Non-pigmented ciliary epithelial cell (primary cell): ENCODE measurements around the gene MYH6.
"Not testable (repeated sequence)": the region's sequence is repeated elsewhere in the genome, so short reads cannot be mapped to it uniquely, and the experiment has no call there.

Experiments
- DNase-seq: peaks from one replicate; pipeline ENCODE4 v3.0.0-alpha.2; 2010; ENCODE audit warnings: low read depth

The MYH6 gene

GRCh38 chr14:23392613-23393012 is 15.5 kb downstream of the MYH6 start:
- DNase-seq, result no peak

DNA sequence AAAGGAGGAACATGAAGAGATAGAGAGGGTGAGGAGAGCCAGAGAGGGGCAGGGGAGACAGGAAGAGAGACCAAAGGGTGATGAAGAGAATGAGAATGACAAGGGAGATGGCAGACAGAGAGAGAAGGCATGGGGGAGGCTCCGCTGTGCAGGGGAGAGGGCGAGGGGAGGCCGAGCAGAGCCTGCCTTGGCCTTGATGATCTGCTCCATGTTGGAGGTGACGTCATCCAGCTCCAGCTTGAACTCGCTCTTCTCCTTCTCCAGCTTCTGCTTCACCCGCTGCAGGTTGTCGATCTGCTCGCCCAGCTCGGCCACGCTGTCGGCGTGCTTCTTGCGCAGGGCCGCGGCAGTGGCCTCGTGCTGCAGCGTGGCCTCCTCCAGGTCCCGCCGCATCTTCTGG is 18.2 kb downstream of the MYH6 start:
- not testable (repeated sequence) for DNase-seq

DNA sequence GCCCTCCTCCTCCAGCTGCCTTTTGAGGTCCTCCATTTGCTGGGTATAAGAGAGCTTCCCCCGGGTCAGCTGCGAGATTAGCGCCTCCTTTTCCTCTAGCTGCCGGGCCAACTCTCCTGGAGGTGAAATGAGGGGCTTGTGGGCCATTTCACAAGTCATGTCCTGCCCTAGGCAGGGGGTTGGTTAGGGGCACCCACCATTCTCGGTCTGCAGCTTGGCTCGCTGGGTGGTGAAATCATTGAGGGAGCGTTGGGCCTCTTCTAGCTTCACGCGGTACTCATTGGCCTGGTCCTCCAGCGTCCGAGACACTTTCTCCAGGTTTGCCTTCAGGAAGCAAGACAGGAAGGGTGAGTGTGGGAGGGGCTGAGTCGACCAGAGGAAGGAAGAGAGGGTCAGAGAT is 18.7 kb downstream of the MYH6 start:
- no peak for DNase-seq

- no peak for DNase-seq
Measured at GRCh38 chr14:23388996-23389395, 19.1 kb downstream of the MYH6 start.

GRCh38 chr14:23387916-23388882 is 19.9 kb downstream of the MYH6 start:
- no peak for DNase-seq

DNA sequence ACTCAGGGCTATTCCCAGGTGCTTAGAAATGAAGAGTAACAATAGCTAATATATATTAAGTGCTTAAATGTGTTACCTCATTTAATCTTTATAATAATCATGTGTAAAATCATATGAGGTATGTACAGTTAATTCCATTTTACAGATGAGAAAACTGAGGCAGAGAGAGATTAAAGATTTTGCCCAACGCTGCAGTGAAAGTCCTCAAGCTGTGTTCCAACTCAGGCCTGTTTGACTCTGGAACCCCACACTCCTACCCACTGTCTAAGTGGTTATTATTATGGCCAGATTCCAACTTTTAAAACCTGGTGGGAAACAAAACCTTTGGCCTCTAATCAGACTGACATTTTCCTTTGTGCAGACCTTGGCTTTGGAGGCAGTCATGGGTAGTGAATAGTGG is 21.1 kb downstream of the MYH6 start:
- DNase-seq, result no peak

GRCh38 chr14:23386266-23386657 is 21.8 kb downstream of the MYH6 start:
- DNase-seq, result not testable (repeated sequence)

DNA sequence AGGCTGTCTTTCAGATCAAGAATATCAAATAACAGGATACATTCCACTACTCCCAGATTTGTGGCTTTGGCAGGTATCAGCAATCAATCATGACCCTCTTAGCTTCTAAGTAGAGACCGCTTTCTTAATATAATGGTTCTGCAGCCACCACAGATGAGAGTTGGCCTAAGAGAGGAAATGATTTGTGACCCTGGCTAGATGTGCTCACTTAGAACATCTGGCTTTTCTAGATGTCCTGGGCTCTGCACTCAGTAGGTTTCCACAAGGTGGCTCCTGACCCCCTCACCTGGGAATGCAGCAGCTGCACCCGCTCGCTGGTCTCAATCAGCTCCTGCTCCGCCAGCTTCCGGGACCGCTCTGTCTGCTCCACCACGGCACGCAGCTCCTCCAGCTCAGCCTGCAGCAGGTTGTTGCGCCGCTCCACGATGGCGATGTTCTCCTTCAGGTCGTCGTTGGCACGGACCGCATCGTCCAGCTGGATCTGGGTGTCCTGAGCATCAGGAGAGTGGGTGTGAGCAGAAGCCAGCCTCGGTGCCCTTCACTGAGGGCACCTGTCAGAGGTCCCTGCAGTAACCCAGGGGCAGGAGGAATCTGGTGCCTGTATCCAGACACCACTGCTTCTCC is 22.3 kb downstream of the MYH6 start:
- DNase-seq, result no peak

DNA sequence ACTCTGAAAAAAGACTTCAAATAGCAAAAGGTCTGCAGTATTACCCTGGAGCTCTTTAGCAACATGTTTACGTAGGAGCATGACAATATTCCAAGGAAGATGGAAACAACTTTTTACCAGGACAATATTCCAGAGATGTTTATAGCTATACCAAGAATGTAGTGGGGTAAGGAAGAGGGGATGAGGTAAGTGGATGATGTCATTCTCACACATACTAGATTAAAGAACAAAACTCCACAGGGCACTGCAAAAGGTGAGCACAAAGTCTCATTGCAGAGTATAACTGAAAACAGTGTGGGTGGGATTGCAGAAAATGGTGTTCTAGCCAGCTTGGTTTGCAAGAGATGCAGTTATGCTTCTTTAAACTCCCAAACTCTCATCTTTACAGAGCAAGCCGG is 22.8 kb downstream of the MYH6 start:
- no peak for DNase-seq

GRCh38 chr14:23384364-23385080 is 23.6 kb downstream of the MYH6 start:
- no peak for DNase-seq

- no peak for DNase-seq
Measured at GRCh38 chr14:23382731-23383440, 25.2 kb downstream of the MYH6 start.

- DNase-seq, result no peak
Measured at GRCh38 chr14:23382276-23382675, 25.8 kb downstream of the MYH6 start.

DNA sequence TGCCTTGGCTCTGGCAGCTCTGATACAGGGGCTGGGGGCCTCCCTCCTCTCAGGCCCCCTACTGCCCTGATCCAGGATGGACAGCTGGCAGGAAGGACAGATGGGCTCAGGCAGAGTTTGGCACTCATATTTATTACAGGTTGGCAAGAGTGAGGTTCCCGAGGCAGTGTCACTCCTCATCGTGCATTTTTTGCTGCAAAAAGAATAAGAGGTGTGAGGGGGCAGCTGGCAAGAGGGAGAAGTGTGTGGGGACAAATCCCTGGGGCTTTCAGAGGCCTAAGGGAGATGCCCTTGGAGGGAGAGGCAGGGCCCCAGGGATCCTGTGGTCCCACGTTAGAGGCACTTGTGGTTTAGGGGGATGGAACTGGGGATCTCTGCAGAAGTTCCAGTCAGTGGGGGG is 26.2 kb downstream of the MYH6 start:
- no peak for DNase-seq

- no peak for DNase-seq
Measured at GRCh38 chr14:23380976-23381375, 27.1 kb downstream of the MYH6 start.

DNA sequence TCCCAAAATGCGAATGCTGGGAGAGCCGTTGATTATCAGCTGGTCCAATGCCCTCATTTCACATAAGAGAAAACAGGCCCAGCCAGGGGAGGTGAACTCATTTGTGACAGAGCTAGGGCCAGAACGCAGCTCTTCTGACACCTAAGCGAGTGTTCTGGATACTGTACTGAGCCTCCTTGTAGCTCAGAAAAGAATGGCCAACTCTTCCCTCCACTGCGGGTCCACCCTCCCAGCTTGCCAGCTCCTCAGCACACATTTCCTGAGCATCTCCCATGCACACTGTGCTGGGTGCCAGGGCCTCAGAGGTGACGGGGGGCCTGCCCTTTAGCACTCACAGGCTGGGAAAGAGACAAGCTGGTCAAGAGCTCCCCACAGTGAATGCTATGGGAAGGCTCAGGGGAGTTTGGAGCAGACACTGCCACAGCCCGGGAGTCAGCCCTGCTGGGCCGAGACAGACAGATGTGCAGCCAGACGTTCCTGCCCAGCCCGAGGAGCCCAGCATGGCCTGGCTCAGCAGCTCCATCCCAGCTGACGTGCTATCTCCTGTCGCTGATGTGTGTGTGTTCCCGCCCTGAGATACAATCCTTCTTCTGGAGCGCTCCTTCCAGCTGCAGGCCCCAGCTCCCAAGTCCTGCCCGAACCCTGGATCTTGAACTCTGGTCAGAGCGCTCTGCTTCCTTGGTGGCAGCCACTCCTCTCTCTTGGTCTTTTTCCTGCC is 27.7 kb downstream of the MYH6 start:
- no peak for DNase-seq

DNA sequence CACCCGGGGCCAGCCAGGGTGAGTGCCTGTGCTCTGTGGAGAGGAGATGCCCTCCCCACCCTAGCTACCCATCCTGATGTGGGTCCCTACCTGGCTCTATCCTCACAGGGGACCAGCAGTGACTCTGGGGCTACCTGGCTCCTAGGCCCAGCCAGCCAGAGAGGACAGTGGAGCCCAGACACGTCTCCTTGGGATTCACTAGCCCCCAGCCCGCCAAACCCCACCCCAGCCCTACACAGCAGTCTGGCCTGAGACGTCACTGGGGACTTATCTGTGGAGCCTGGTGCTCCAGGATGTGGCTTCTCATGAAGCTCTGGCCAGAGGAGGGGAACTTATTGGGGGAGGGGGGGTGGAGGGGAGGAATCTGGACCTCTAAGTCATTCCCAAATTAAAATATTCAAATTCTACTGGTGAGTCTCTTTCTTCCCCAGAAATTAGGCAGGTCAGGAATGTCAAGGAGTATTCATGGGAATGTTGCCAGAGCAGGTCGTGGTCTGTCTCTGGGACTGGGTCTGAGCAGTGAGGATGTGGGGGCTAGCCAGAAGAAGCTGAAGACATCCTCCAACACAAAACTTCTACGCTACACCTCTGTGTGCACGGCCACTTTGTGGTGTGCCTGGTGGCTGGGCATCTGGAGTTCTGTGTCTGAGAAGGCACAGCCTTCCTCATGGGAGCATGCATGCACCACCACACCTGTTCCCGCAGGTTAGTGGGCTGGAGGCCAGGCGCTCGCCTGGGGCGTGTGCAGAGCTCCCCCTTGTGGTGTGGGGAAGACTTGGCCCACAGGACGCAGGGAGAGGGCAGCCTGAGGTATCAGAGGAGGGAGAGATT is 28.5 kb downstream of the MYH6 start:
- no peak for DNase-seq

- no peak for DNase-seq
Measured at GRCh38 chr14:23378612-23379220, 29.4 kb downstream of the MYH6 start.

- no peak for DNase-seq
Measured at GRCh38 chr14:23377573-23378563, 30.2 kb downstream of the MYH6 start.

DNA sequence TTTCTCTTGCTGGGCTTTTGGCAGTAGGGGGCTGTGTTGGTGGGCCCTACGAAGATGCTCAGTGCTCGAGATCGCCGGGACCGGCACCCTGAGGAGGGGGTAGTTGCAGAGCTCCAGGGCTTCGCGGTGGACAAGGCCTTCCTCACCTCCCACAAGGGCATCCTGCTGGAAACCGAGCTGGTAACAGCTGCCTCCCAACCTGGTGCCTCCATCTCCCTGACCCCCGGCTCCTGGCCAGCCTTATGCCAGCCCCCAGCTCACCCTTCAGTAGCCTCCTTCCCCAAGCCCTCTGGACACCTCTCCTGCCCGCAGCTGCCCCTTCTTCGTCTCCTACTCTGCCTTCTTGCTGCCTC is 30.9 kb downstream of the MYH6 start:
- no peak for DNase-seq
